Loucy (cell line): ENCODE measurements around the gene HLA-DQA2.
"Not testable (repeated sequence)": the region's sequence is repeated elsewhere in the genome, so short reads cannot be mapped to it uniquely, and the experiment has no call there.

Experiments
- H2AFZ ChIP-seq: fragments of 200-600 bp; sonication (generic); 2 replicates; pipeline ENCODE4 v1.6.0; 2016; ENCODE audit warnings: antibody characterized with exemption, mild to moderate bottlenecking, low read length, moderate library complexity
- H3F3A ChIP-seq: fragments of 200-600 bp; 2 replicates; pipeline ENCODE4 v1.6.0; 2016; ENCODE audit warnings: antibody characterized with exemption, low read depth, mild to moderate bottlenecking
- H3K27me3 ChIP-seq: fragments of 200-600 bp; sonication (generic); 2 replicates; pipeline ENCODE4 v1.6.1; 2014; ENCODE audit warnings: low read length, mild to moderate bottlenecking; ENCODE audit not compliant: insufficient read depth, poor library complexity, severe bottlenecking
- H3K36me3 ChIP-seq: fragments of 200-600 bp; sonication (generic); 2 replicates; pipeline ENCODE4 v1.6.1; 2016; ENCODE audit warnings: low read length; ENCODE audit not compliant: insufficient read depth
- H3K4me1 ChIP-seq: fragments of 200-600 bp; sonication (generic); 2 replicates; pipeline ENCODE4 v1.5.1; 2014; ENCODE audit warnings: low read length, mild to moderate bottlenecking; ENCODE audit not compliant: insufficient read depth, poor library complexity, severe bottlenecking
- H3K4me2 ChIP-seq: fragments of 200-600 bp; sonication (generic); 2 replicates; pipeline ENCODE4 v1.6.0; 2014; ENCODE audit warnings: antibody characterized with exemption, low read length, low read depth, mild to moderate bottlenecking; ENCODE audit not compliant: poor library complexity, severe bottlenecking
- H3K4me3 ChIP-seq: fragments of 200-600 bp; sonication (generic); 2 replicates; pipeline ENCODE4 v1.5.1; 2014; ENCODE audit warnings: low read length, mild to moderate bottlenecking, mixed read lengths; ENCODE audit not compliant: poor library complexity, severe bottlenecking
- H3K79me2 ChIP-seq: fragments of 200-600 bp; sonication (generic); 2 replicates; pipeline ENCODE4 v1.6.1; 2014; ENCODE audit warnings: low read length; ENCODE audit not compliant: insufficient read depth
- H3K9ac ChIP-seq: fragments of 200-600 bp; sonication (generic); 2 replicates; pipeline ENCODE4 v1.6.0; 2014; ENCODE audit warnings: mild to moderate bottlenecking, low read depth, low read length, moderate library complexity; ENCODE audit not compliant: poor library complexity, severe bottlenecking
- H3K9me2 ChIP-seq: fragments of 200-600 bp; sonication (generic); replicated peaks from 2 replicates; pipeline ENCODE4 v1.6.1; 2016; ENCODE audit warnings: low read depth, low read length, mixed read lengths
- H3K9me3 ChIP-seq: fragments of 200-600 bp; sonication (generic); 2 replicates; pipeline ENCODE4 v1.6.1; 2014; ENCODE audit warnings: mild to moderate bottlenecking, antibody characterized with exemption, low read length, low read depth; ENCODE audit not compliant: insufficient read depth
- H4K20me1 ChIP-seq: fragments of 200-600 bp; sonication (generic); 2 replicates; pipeline ENCODE4 v1.6.0; 2014; ENCODE audit warnings: antibody characterized with exemption, low read length, mild to moderate bottlenecking; ENCODE audit not compliant: insufficient read depth, poor library complexity, severe bottlenecking
- CTCF ChIP-seq: fragments of 200-600 bp; sonication (generic); conservative IDR thresholded peaks from 2 replicates; pipeline ENCODE4 v1.5.1; 2014; ENCODE audit warnings: mild to moderate bottlenecking, antibody characterized with exemption, low read length
- EZH2phosphoT487 ChIP-seq: fragments of 200-600 bp; IDR thresholded peaks from 2 replicates; pipeline ENCODE4 v1.6.1; 2018; ENCODE audit warnings: antibody characterized with exemption, mild to moderate bottlenecking, moderate library complexity, borderline replicate concordance

Gene HLA-DQA2

GRCh38 chr6:32700391-32701040 lies 40.7 kb upstream of the HLA-DQA2 start:
- Histone ChIP-seq H3K9ac (no peak overlapping the region), H3K36me3 (no peaks in the 10 kb centered on the region), H3K9me2 (no peaks in the 10 kb centered on the region), H3K27me3 (no peaks in the 10 kb centered on the region), H3K4me1 (no peaks in the 10 kb centered on the region), H3K4me3 (no peak overlapping the region), H3F3A (no peaks in the 10 kb centered on the region), H4K20me1 (no peaks in the 10 kb centered on the region), H3K9me3 (no peaks in the 10 kb centered on the region), H2AFZ (peak overlapping the region; percentile 76), H3K4me2 (peak overlapping the region; percentile 36), H3K79me2 (no peaks in the 10 kb centered on the region)
- TF ChIP-seq EZH2phosphoT487 (no peak), CTCF (peak; percentile 88)

GRCh38 chr6:32703347-32703746 lies 37.8 kb upstream of the HLA-DQA2 start:
- Histone ChIP-seq H3K9me3 (no peaks in the 10 kb centered on the region), H3K79me2 (no peaks in the 10 kb centered on the region), H3K27me3 (no peaks in the 10 kb centered on the region), H3K9ac (no peak overlapping the region), H3K4me3 (no peak overlapping the region), H3K4me2 (no peak overlapping the region), H3K36me3 (no peaks in the 10 kb centered on the region), H3F3A (no peaks in the 10 kb centered on the region), H4K20me1 (no peaks in the 10 kb centered on the region), H2AFZ (no peak overlapping the region), H3K9me2 (no peaks in the 10 kb centered on the region), H3K4me1 (no peaks in the 10 kb centered on the region)
- TF ChIP-seq EZH2phosphoT487, result no peak
- TF ChIP-seq CTCF, result no peak

- H3K79me2 ChIP-seq, H3K36me3 ChIP-seq, H3K4me2 ChIP-seq, H3K4me3 ChIP-seq, H3F3A ChIP-seq, H3K27me3 ChIP-seq, H4K20me1 ChIP-seq, H3K9me2 ChIP-seq, H2AFZ ChIP-seq, H3K4me1 ChIP-seq, H3K9ac ChIP-seq, H3K9me3 ChIP-seq: not testable (repeated sequence)
Observed at GRCh38 chr6:32705164-32705563, 36.0 kb upstream of the HLA-DQA2 start.

GRCh38 chr6:32709625-32710024 lies 31.6 kb upstream of the HLA-DQA2 start:
- Histone ChIP-seq H3K9me2 (no peaks in the 10 kb centered on the region), H3K4me1 (no peaks in the 10 kb centered on the region), H3F3A (no peaks in the 10 kb centered on the region), H3K27me3 (no peaks in the 10 kb centered on the region), H3K4me3 (no peak overlapping the region), H3K9me3 (no peaks in the 10 kb centered on the region), H3K9ac (no peak overlapping the region), H2AFZ (no peak overlapping the region), H3K36me3 (no peaks in the 10 kb centered on the region), H4K20me1 (no peaks in the 10 kb centered on the region), H3K79me2 (no peaks in the 10 kb centered on the region), H3K4me2 (no peak overlapping the region)
- TF ChIP-seq CTCF, result no peak
- no peak for TF ChIP-seq EZH2phosphoT487
